Measurements from ENCODE around the gene SH3D21.
A peak's percentile ranks its signal among the peaks of the same experiment; 100 is the strongest.

The SH3D21 gene

GRCh38 chr1:36303650-36304360 is 2.4 kb upstream of the SH3D21 start:
- no peak for DNase-seq (ENCODE audit: low read depth)

DNA sequence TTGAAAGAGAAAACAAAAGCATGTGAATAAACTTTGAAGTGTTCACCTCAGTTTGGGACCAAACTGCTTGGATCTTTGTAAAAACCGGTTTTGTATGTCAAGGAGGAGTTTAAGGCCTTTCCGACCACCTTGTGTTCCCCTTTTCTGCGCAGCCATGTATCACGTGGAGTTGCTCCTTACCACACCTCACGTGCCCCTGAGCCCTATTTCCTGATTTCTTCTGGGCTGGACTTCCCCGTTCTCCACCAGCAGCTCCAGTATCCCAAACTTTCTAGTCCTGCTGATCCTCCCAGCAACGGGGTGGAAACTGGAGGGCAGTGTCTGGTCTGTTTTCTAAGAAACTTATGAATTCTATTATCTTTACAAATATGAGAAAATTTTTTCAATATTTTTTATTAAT is 1.6 kb upstream of the SH3D21 start:
- no peak for DNase-seq (ENCODE audit: low read depth)

- no peak for DNase-seq (ENCODE audit: low read depth)
Measured at GRCh38 chr1:36304970-36305914, 926 bp upstream of the SH3D21 start.

GRCh38 chr1:36305915-36306209 is 306 bp upstream of the SH3D21 start:
- no peak for DNase-seq (ENCODE audit: low read depth)

- peak; percentile 87 for DNase-seq (ENCODE audit: low read depth)
Measured at GRCh38 chr1:36306902-36307456, 811 bp downstream of the SH3D21 start.

GRCh38 chr1:36307601-36308330 is 1.6 kb downstream of the SH3D21 start:
- DNase-seq (ENCODE audit: low read depth): no peak

DNA sequence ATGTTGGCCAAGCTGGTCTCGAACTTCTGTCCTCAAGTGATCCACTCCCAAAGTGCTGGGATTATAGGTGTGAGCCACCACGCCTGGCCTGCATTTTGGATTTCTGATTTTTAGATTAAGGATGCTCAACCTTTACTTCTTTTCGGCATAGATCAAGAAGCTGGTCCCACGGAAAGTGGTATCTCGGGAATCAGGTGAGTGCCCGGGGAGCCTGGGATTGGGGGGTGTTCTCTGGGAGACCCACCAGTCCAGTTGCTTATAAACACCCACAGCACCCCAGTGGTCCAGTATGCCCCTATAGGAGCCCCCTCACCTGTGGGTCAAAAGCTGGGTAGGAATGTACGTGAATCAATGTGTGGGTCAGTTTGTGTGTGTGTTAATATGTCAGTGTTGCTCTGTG is 3.2 kb downstream of the SH3D21 start:
- DNase-seq (ENCODE audit: low read depth): no peak

GRCh38 chr1:36320291-36320761 is 14.2 kb downstream of the SH3D21 start:
- DNase-seq (ENCODE audit: low read depth): no peak

- no peak for DNase-seq (ENCODE audit: low read depth)
Measured at GRCh38 chr1:36320767-36321118, 14.6 kb downstream of the SH3D21 start.

DNA sequence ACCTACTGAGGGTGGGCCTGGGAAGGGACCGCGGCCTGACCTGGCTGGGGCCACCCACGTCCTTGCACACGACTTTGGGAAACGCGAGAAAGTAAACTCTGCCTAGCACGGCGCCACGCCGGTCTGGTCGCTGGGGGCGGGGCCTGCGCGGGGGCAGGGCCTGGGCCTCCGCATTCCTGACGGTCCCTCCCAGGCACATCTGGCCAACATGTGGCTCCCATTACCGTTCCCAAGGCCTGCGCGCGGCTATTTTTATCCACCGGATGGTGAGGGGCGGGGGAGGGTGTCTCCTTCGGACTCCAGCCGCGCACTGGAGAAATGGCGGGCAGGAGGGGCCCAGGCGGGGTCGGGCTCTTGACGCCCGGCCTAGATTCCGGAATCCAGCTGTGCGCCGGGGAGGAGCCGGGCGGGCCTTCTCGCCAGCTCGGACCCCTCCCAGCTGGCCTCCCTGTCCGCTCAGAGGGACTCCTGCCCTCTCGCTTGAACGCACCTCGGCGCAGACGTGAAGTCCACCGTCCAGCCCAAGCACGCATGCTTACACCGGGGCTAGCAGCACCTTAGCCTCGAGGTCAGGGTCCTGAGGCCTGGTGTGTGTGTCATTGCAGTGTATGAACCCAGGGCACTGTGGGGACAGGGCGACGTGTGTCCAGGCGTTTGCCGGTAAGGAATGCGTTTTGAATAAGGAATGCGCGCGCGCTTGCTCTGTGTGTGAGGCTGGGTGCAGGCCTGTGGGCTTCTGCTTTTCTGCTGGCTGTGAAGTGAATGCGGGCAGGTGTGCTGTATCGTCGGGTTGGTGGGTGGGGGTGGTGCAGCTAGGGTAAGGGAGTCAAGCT is 15.2 kb downstream of the SH3D21 start:
- DNase-seq (ENCODE audit: low read depth): no peak

- DNase-seq (ENCODE audit: low read depth): no peak
Measured at GRCh38 chr1:36322041-36322785, 16.0 kb downstream of the SH3D21 start.

DNA sequence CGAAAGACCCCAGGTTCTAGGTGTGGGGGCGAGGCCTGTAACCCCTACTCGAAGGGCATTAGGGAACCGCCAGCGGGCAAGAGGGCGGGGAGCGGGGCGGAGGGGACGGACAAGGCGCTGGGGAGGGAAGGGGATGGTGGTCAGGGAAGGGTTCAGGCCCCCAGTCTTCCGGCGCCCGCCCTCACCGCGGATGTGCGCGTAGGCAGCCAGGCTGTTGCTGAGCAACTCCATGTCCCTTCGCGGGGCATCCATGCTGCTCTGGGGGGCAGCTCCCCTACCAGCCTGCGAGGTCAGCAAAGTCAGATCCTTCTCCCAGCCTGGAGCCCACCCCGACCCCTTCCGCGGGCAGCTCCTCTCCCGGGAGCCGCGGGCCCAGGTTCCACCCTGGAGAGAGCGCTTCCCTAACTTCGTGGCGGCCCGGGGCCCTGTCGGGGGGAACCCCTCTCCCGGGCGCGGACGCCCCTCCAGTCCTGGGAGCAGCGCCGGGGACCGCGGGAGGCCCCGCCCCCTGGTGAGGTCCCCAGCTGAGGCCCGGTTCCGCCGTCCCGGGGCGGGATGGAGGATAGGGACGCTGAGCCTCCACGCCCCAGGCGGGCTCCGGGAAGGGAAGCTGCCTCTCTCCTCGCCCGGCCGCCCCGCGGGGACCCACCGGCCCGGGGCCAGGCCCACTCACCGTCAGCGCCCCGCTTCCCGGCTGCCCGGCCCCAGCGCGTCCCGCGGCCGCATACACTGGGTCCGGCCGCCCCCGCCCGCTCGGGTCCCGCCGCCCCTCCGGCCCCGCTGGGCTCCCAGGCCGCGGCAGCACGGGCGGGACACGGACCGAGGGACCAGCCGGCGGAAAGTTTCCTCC is 16.8 kb downstream of the SH3D21 start:
- DNase-seq (ENCODE audit: low read depth): no peak

DNA sequence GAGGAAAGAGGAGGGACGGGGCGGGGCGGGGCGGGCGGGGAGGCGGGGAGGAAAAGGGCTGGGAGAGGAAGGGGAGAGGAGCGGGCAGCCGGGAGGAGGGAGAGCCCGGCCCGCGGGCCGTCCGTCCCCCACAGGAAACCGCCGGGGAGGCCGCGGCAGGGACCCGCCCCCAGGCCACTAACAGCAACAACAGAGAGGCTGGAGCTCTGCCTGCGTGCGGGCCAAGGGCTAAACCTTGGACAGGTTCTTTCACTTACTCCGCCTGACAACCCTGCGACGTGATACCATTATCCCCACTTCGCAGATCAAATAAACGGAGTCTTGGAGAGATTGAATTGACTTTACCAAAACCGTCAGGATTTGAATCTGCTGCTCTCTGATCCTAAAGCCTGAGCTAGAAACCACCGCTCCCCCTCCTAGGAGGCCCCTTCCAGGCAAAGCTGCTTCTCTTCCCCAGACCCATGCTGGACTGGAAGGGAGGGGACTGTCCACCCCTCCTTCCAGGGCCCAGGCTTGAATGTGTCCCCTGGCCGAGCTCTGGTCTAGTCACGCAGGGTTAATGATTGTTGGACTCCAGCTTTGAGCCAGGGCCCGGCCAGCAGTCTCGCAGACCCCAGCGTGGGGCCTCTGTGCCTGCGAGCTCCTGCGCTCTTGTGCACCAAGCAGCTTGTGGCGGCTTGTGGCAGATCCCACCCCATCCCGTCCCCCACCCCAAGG is 17.6 kb downstream of the SH3D21 start, which contains the start of gene EVA1B:
TSS of gene EVA1B (minus strand) at position 10 of the 717 bp plus-strand sequence. CDS start 608 bp downstream, outside the sequence.
- DNase-seq (ENCODE audit: low read depth): no peak

GRCh38 chr1:36324353-36324703 is 18.2 kb downstream of the SH3D21 start:
- no peak for DNase-seq (ENCODE audit: low read depth)

DNA sequence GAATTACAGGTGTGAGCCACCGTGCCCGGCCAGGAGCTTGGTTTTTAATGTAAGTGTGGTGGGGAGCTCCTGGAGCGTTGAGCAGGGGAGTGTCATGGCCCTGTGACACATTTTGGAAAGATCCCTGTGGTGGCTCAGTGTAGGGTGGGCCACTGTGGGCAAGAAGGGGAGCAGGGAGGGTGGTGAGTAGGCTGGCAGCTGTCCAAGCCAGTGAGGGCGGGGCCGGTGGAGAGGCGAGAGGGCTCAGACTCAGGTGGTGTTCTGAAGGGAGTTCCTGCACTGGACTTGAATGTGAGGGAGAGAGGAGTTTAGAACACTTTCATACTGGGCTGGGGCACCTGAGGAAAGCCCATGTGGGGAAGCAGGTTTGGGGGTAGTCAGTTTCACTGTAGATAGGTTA is 20.3 kb downstream of the SH3D21 start:
- no peak for DNase-seq (ENCODE audit: low read depth)

GRCh38 chr1:36327421-36328087 is 21.4 kb downstream of the SH3D21 start:
- no peak for DNase-seq (ENCODE audit: low read depth)

DNA sequence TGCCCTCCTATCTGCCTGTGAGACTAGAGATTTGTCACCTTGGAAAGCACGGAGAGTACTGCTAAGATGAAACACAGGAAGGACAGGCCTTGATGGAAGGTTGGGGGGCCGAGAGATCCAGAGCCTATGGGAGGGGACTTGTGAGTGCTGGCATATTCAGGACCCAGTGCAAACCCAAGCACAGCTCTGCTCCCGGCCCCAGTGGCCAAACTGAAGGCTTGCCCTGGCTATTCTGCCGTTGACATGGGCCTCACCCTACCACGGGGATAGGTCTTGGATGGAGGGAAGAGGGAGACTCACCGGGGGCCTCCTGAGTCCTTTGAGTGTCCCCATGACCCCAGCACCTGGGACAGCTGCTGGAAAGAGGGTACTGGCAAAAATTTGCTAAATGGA is 21.9 kb downstream of the SH3D21 start:
- no peak for DNase-seq (ENCODE audit: low read depth)

DNA sequence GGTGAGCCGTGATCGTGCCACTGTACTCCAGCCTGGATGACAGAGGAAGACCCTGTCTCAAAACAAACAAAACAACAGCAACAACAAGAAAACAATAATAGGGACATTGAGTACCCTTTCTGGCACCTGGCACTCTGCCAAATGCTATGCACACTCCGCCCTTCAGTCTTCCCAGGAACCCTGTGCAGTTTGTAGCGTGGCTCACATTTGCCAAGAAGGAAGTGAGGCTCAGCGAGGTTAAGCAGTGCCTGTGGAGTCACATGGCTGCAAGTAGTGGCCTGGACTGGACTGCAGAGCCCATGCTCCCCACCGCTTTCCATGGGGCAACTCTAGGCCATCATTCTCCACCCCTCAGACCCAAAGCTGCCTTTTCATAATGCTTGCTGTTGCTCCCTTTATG is 22.5 kb downstream of the SH3D21 start:
- no peak for DNase-seq (ENCODE audit: low read depth)

DNA sequence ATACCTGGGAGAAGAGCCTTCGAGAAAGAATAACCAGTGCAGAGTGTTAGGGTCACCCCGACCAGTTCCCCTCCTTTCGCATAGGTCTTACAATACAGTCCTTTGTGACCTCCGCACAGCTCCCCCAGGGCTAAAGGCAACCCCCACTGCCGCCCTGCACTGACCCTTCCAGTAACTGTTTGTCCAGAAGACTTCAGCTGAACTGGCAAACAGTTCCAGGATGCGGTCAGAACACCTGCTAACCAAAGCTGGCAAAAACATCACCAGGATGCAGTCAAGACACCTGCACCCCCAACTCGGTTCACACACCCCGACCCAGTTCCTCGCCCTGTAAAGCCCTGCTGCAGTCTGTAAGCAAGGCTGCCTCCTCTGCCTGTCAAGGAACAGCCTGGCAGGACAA is 23.6 kb downstream of the SH3D21 start:
- no peak for DNase-seq (ENCODE audit: low read depth)

Data from stimulated activated CD4-positive, alpha-beta T cell treated with anti-CD3 and anti-CD28 coated beads, Interleukin-2, amount 100 ng/mL, for 4 hours (primary cell).